Type B pancreatic cell (in vitro differentiated cells): ENCODE results near the gene BAZ2A. TPM values are rescaled to one million over a fixed set of nuclear protein-coding genes. Genes with fewer than 3 reads are reported as not detected.

Experiments
- DNase-seq: peaks from one replicate; pipeline ENCODE4 v3.0.0; 2021; ENCODE audit warnings: mixed read lengths; ENCODE audit not compliant: unreplicated experiment; ENCODE audit errors: extremely low spot score
- H3K27ac Mint-ChIP-seq: 2 replicates; pipeline ENCODE4 v1.8.0; 2021; ENCODE audit warnings: mild to moderate bottlenecking, mixed read lengths
- H3K27me3 Mint-ChIP-seq: 2 replicates; pipeline ENCODE4 v1.8.0; 2021; ENCODE audit warnings: mixed read lengths
- H3K36me3 Mint-ChIP-seq: 2 replicates; pipeline ENCODE4 v1.8.0; 2021; ENCODE audit warnings: mixed read lengths
- H3K4me1 Mint-ChIP-seq: one replicate; pipeline ENCODE4 v1.8.0; 2021; ENCODE audit warnings: mixed read lengths; ENCODE audit not compliant: unreplicated experiment
- H3K4me3 Mint-ChIP-seq: 2 replicates; pipeline ENCODE4 v1.8.0; 2021; ENCODE audit warnings: mild to moderate bottlenecking, mixed read lengths
- H3K9me3 Mint-ChIP-seq: 2 replicates; pipeline ENCODE4 v1.8.0; 2021; ENCODE audit warnings: mixed read lengths
- CTCF ChIP-seq: fragments of 200-600 bp; sonication (generic); conservative IDR thresholded peaks from 2 replicates; pipeline ENCODE4 v1.5.0; 2021; ENCODE audit warnings: antibody characterized with exemption, mild to moderate bottlenecking
- total RNA-seq: library from RNA; stranded (reverse); gene quantifications from 2 replicates; pipeline ENCODE4 v1.2.1, GENCODE V29; 2021; ENCODE audit warnings: low replicate concordance

The BAZ2A gene
- total RNA-seq, 1 donor from 2014 or later, result 108 TPM

GRCh38 chr12:56599797-56600196 lies 30.3 kb downstream of the BAZ2A start:
- no peaks in the 10 kb centered on the region for H3K27me3 Mint-ChIP-seq
- H3K27ac Mint-ChIP-seq, result no peak overlapping the region
- H3K4me1 Mint-ChIP-seq, result no peaks in the 10 kb centered on the region
- no peak overlapping the region for H3K4me3 Mint-ChIP-seq
- no peak for TF ChIP-seq CTCF
- DNase-seq, result no peak
- peaks cover 35% of the 10 kb centered on the region for H3K36me3 Mint-ChIP-seq
- H3K9me3 Mint-ChIP-seq, result no peaks in the 10 kb centered on the region

GRCh38 chr12:56599041-56599440 lies 31.1 kb downstream of the BAZ2A start:
- H3K27ac Mint-ChIP-seq, result no peak overlapping the region
- H3K4me3 Mint-ChIP-seq, result no peak overlapping the region
- H3K4me1 Mint-ChIP-seq, result peaks cover 4% of the 10 kb centered on the region
- peaks cover 28% of the 10 kb centered on the region for H3K36me3 Mint-ChIP-seq
- TF ChIP-seq CTCF, result no peak
- DNase-seq, result no peak
- no peaks in the 10 kb centered on the region for H3K27me3 Mint-ChIP-seq
- H3K9me3 Mint-ChIP-seq, result no peaks in the 10 kb centered on the region

GRCh38 chr12:56596815-56597214 lies 33.3 kb downstream of the BAZ2A start:
- no peak for DNase-seq
- Mint-ChIP-seq H3K36me3 (peaks cover 18% of the 10 kb centered on the region), H3K27ac (peak overlapping the region; percentile 75), H3K27me3 (no peaks in the 10 kb centered on the region), H3K4me3 (no peak overlapping the region), H3K9me3 (no peaks in the 10 kb centered on the region), H3K4me1 (peaks cover 7% of the 10 kb centered on the region)
- TF ChIP-seq CTCF, result no peak

GRCh38 chr12:56593909-56594621 lies 36.1 kb downstream of the BAZ2A start:
- peak; percentile 85 for TF ChIP-seq CTCF
- no peaks in the 10 kb centered on the region for H3K27me3 Mint-ChIP-seq
- H3K36me3 Mint-ChIP-seq, result peaks cover 20% of the 10 kb centered on the region
- no peaks in the 10 kb centered on the region for H3K9me3 Mint-ChIP-seq
- no peak overlapping the region for H3K4me3 Mint-ChIP-seq
- peak overlapping the region; percentile 87 for H3K27ac Mint-ChIP-seq
- DNase-seq, result no peak
- peaks cover 7% of the 10 kb centered on the region for H3K4me1 Mint-ChIP-seq

GRCh38 chr12:56591961-56592360 lies 38.2 kb downstream of the BAZ2A start:
- no peak for DNase-seq
- Mint-ChIP-seq H3K27me3 (no peaks in the 10 kb centered on the region), H3K27ac (peak overlapping the region; percentile 48), H3K4me3 (no peak overlapping the region), H3K9me3 (no peaks in the 10 kb centered on the region), H3K36me3 (peaks cover 16% of the 10 kb centered on the region), H3K4me1 (peaks cover 7% of the 10 kb centered on the region)
- TF ChIP-seq CTCF, result no peak

GRCh38 chr12:56591126-56591525 lies 39.0 kb downstream of the BAZ2A start:
- no peak for TF ChIP-seq CTCF
- H3K27ac Mint-ChIP-seq, result peak overlapping the region; percentile 52

More at GRCh38 chr12:56591126-56591525, 39.0 kb downstream of the BAZ2A start:
- Mint-ChIP-seq H3K27me3 (no peaks in the 10 kb centered on the region), H3K4me3 (no peak overlapping the region), H3K4me1 (peaks cover 7% of the 10 kb centered on the region), H3K36me3 (peaks cover 15% of the 10 kb centered on the region), H3K9me3 (no peaks in the 10 kb centered on the region)
- DNase-seq, result no peak
